Loucy (cell line): ENCODE results near the gene C11orf87.

ENCODE experiments used
- CTCF ChIP-seq: fragments of 200-600 bp; sonication (generic); conservative IDR thresholded peaks from 2 replicates; pipeline ENCODE4 v1.5.1; 2014; ENCODE audit warnings: mild to moderate bottlenecking, antibody characterized with exemption, low read length
- EZH2phosphoT487 ChIP-seq: fragments of 200-600 bp; IDR thresholded peaks from 2 replicates; pipeline ENCODE4 v1.6.1; 2018; ENCODE audit warnings: antibody characterized with exemption, mild to moderate bottlenecking, moderate library complexity, borderline replicate concordance

GRCh38 chr11:109416601-109417000 is 5.4 kb upstream of the C11orf87 start:
- TF ChIP-seq CTCF (no peak), EZH2phosphoT487 (no peak)
